CD4-positive, alpha-beta T cell treated with Interleukin-10 for 1 hour (primary cell): ENCODE measurements around the gene PIKFYVE.
"Not testable (repeated sequence)": the region's sequence is repeated elsewhere in the genome, so short reads cannot be mapped to it uniquely, and the experiment has no call there.

Source experiments
- DNase-seq: peaks from one replicate; pipeline ENCODE4 v3.0.0-alpha.2; 2020

The PIKFYVE gene

GRCh38 chr2:208256192-208256782 is 9.8 kb upstream of the PIKFYVE start:
- DNase-seq, result no peak

GRCh38 chr2:208256849-208257813 is 8.9 kb upstream of the PIKFYVE start:
- DNase-seq, result not testable (repeated sequence)

- DNase-seq, result peak; percentile 40
Observed at GRCh38 chr2:208265371-208265800, 669 bp upstream of the PIKFYVE start.

GRCh38 chr2:208266553-208266893 is 468 bp downstream of the PIKFYVE start:
- peak; percentile 15 for DNase-seq

- DNase-seq, result no peak
Observed at GRCh38 chr2:208266936-208267335, 881 bp downstream of the PIKFYVE start.

- DNase-seq, result not testable (repeated sequence)
Observed at GRCh38 chr2:208267526-208267925, 1.5 kb downstream of the PIKFYVE start.

GRCh38 chr2:208268156-208268952 is 2.3 kb downstream of the PIKFYVE start:
- no peak for DNase-seq

GRCh38 chr2:208269091-208269490 is 3.0 kb downstream of the PIKFYVE start:
- no peak for DNase-seq

GRCh38 chr2:208274748-208275147 is 8.7 kb downstream of the PIKFYVE start:
- DNase-seq, result no peak

GRCh38 chr2:208278549-208278948 is 12.5 kb downstream of the PIKFYVE start:
- no peak for DNase-seq

GRCh38 chr2:208279236-208279635 is 13.2 kb downstream of the PIKFYVE start:
- no peak for DNase-seq

GRCh38 chr2:208280234-208280633 is 14.2 kb downstream of the PIKFYVE start:
- DNase-seq, result no peak

GRCh38 chr2:208280933-208281332 is 14.9 kb downstream of the PIKFYVE start:
- DNase-seq, result no peak

GRCh38 chr2:208285853-208286252 is 19.8 kb downstream of the PIKFYVE start:
- DNase-seq, result no peak

- DNase-seq, result no peak
Observed at GRCh38 chr2:208294482-208295024, 28.5 kb downstream of the PIKFYVE start.

- no peak for DNase-seq
Observed at GRCh38 chr2:208295834-208296233, 29.8 kb downstream of the PIKFYVE start.

GRCh38 chr2:208296610-208297009 is 30.6 kb downstream of the PIKFYVE start:
- no peak for DNase-seq

GRCh38 chr2:208297961-208298360 is 31.9 kb downstream of the PIKFYVE start:
- no peak for DNase-seq

- DNase-seq, result no peak
Observed at GRCh38 chr2:208300847-208301618, 35.0 kb downstream of the PIKFYVE start.

GRCh38 chr2:208304157-208304556 is 38.1 kb downstream of the PIKFYVE start:
- DNase-seq, result no peak

- DNase-seq, result no peak
Observed at GRCh38 chr2:208304695-208305094, 38.6 kb downstream of the PIKFYVE start.

GRCh38 chr2:208306291-208306690 is 40.2 kb downstream of the PIKFYVE start:
- DNase-seq, result no peak
